GM12878 (cell line): ENCODE results near the gene IVD. TPM values are rescaled to one million over a fixed set of nuclear protein-coding genes. Genes with fewer than 3 reads are reported as not detected.

Experiments
- ATAC-seq: fragments of 200-7000 bp; cut with Tn5 transposase; 3 replicates; pipeline ENCODE4 v1.9.1; 2020; ENCODE audit warnings: mild to moderate bottlenecking, moderate library complexity
- BruUV-seq: library from RNA; stranded (reverse); fragments of 400-500 nt; replicated peaks from 2 replicates; lab custom pipeline; 2021; lab: Mats Ljungman, UMichigan
- CTCF ChIA-PET: fragments of 300-600 bp; sonication (Branson Sonifier 250); formaldehyde crosslinking; extraction: SDS; loops from one replicate; lab custom pipeline; 2021; ENCODE audit warnings: inconsistent platforms; lab: Yijun Ruan, JAX
- POLR2A ChIA-PET: fragments of 350-600 bp; formaldehyde crosslinking; extraction: SDS; loops from one replicate; lab custom pipeline; 2021; ENCODE audit warnings: inconsistent platforms; lab: Charles Lee
- RAD21 ChIA-PET: fragments of 300-600 bp; sonication (Branson Sonifier 250); formaldehyde crosslinking; loops from one replicate; lab custom pipeline; 2023; ENCODE audit warnings: antibody characterized with exemption; ENCODE audit not compliant: unreplicated experiment; lab: Charles Lee
- SMC1A ChIA-PET: fragments of 300-600 bp; sonication (Branson Sonifier 250); formaldehyde crosslinking; loops from one replicate; lab custom pipeline; 2023; ENCODE audit not compliant: unreplicated experiment, uncharacterized antibody; lab: Charles Lee
- DNase-seq: peaks from one replicate; pipeline ENCODE4 v3.0.0-alpha.2; 2011; ENCODE audit warnings: low read depth, low spot score
- FAIRE-seq: peaks from 3 replicates; lab custom pipeline; 2011; peaks lifted over from hg19 to GRCh38; lab: Jason Lieb, UNC
- H2AFZ ChIP-seq: 2 replicates; pipeline ENCODE4 v1.6.0; 2011; ENCODE audit warnings: low read depth, low read length, control low read depth; ENCODE audit not compliant: control insufficient read depth
- H3K27ac ChIP-seq: 2 replicates; pipeline ENCODE4 v1.5.1; 2011; ENCODE audit warnings: control low read depth; ENCODE audit not compliant: control insufficient read depth, insufficient read depth
- H3K27me3 ChIP-seq, 2 experiments: replicated peaks in 1 of 2; 2 replicates each; pipeline versions ENCODE4 v1.6.0 to v1.6.1; 2011; ENCODE audit warnings: low read length in 1 of 2; ENCODE audit not compliant: control insufficient read depth in 2 of 2, insufficient read depth in 2 of 2
- H3K36me3 ChIP-seq, 2 experiments: 2 replicates each; pipeline ENCODE4 v1.5.1; 2011; ENCODE audit warnings: low read length in 1 of 2; ENCODE audit not compliant: control insufficient read depth in 2 of 2, insufficient read depth in 2 of 2
- H3K4me1 ChIP-seq: 2 replicates; pipeline ENCODE4 v1.6.1; 2011; ENCODE audit warnings: mild to moderate bottlenecking, low read length, moderate library complexity, mixed read lengths; ENCODE audit not compliant: control insufficient read depth, insufficient read depth
- H3K4me2 ChIP-seq: 2 replicates; pipeline ENCODE4 v1.6.0; 2011; ENCODE audit warnings: control low read depth; ENCODE audit not compliant: control insufficient read depth, insufficient read depth
- H3K4me3 ChIP-seq: fragments of 200-600 bp; sonication (generic); 2 replicates; pipeline ENCODE4 v1.5.1; 2016
- H3K79me2 ChIP-seq: 2 replicates; pipeline ENCODE4 v1.6.0; 2011; ENCODE audit warnings: low read length; ENCODE audit not compliant: control insufficient read depth, insufficient read depth
- H3K9ac ChIP-seq: 2 replicates; pipeline ENCODE4 v1.8.0; 2011; ENCODE audit warnings: low read length, control low read depth, mixed read lengths; ENCODE audit not compliant: control insufficient read depth, insufficient read depth
- H3K9me3 ChIP-seq: replicated peaks from 3 replicates; pipeline ENCODE4 v1.5.1; 2011; ENCODE audit warnings: mild to moderate bottlenecking, low read length; ENCODE audit not compliant: control insufficient read depth, insufficient read depth
- H4K20me1 ChIP-seq: 2 replicates; pipeline ENCODE4 v1.6.0; 2011; ENCODE audit not compliant: control insufficient read depth, insufficient read depth
- ATF3 ChIP-seq: IDR thresholded peaks from 2 replicates; pipeline ENCODE4 v1.6.1; 2011; ENCODE audit warnings: low read depth, mild to moderate bottlenecking, low read length, moderate library complexity, borderline replicate concordance; ENCODE audit errors: extremely low read depth
- ATF7 ChIP-seq: fragments of 450-650 bp; IDR thresholded peaks from 2 replicates; pipeline ENCODE4 v1.6.1; 2016; ENCODE audit warnings: low read depth, mild to moderate bottlenecking
- BHLHE40 ChIP-seq, 2 experiments: fragments of 450-650 bp in 1 of 2; IDR thresholded peaks; 2 replicates each; pipeline ENCODE4 v1.6.1; 2011 to 2017; ENCODE audit warnings: low read depth in 2 of 2, borderline replicate concordance in 1 of 2, improper control_type of control experiment in 1 of 2, low read length in 1 of 2, mild to moderate bottlenecking in 1 of 2
- BRCA1 ChIP-seq: IDR thresholded peaks from 2 replicates; pipeline ENCODE4 v1.6.1; 2011; ENCODE audit warnings: low read depth, low read length, improper control_type of control experiment
- CHD2 ChIP-seq: IDR thresholded peaks from 2 replicates; pipeline ENCODE4 v1.6.1; 2011; ENCODE audit warnings: low read depth, low read length, improper control_type of control experiment, borderline replicate concordance
- CHD4 ChIP-seq: fragments of 200-600 bp; sonication (generic); IDR thresholded peaks from 2 replicates; pipeline ENCODE4 v1.6.1; 2016; ENCODE audit warnings: mild to moderate bottlenecking
- JUND ChIP-seq: IDR thresholded peaks from 2 replicates; pipeline ENCODE4 v1.6.1; 2012; ENCODE audit warnings: low read depth, mild to moderate bottlenecking, low read length, improper control_type of control experiment, moderate library complexity
- NFYA ChIP-seq: IDR thresholded peaks from 2 replicates; pipeline ENCODE4 v1.6.1; 2011; ENCODE audit warnings: low read depth, mild to moderate bottlenecking, low read length, improper control_type of control experiment, borderline replicate concordance
- PBX3 ChIP-seq: IDR thresholded peaks from 2 replicates; pipeline ENCODE4 v1.6.1; 2011; ENCODE audit warnings: mild to moderate bottlenecking, low read depth, low read length, moderate library complexity; ENCODE audit not compliant: insufficient replicate concordance
- RB1 ChIP-seq: fragments of 450-650 bp; formaldehyde crosslinking; IDR thresholded peaks from 2 replicates; pipeline ENCODE4 v1.6.1; 2017; ENCODE audit warnings: mild to moderate bottlenecking, borderline replicate concordance
- RCOR1 ChIP-seq: conservative IDR thresholded peaks from 2 replicates; pipeline ENCODE4 v1.6.1; 2012; ENCODE audit warnings: low read depth, low read length, improper control_type of control experiment
- RUNX3 ChIP-seq: IDR thresholded peaks from 2 replicates; pipeline ENCODE4 v1.6.1; 2012; ENCODE audit warnings: low read length, inconsistent platforms
- SMAD1 ChIP-seq: fragments of 450-650 bp; IDR thresholded peaks from 2 replicates; pipeline ENCODE4 v1.6.1; 2018; ENCODE audit warnings: mild to moderate bottlenecking, low read depth; ENCODE audit not compliant: partially characterized antibody
- SMAD5 ChIP-seq: IDR thresholded peaks from 2 replicates; pipeline ENCODE4 v1.6.1; 2016; ENCODE audit warnings: antibody characterized with exemption, low read depth
- YY1 ChIP-seq: IDR thresholded peaks from 2 replicates; pipeline ENCODE4 v1.6.1; 2011; ENCODE audit warnings: low read depth, mild to moderate bottlenecking, low read length
- ZZZ3 ChIP-seq: IDR thresholded peaks from 2 replicates; pipeline ENCODE4 v1.6.1; 2011; ENCODE audit warnings: low read depth; ENCODE audit not compliant: control insufficient read depth, insufficient read length
- WGBS: methylation state at CpG from one replicate; pipeline ENCODE4 v1.1.6; 2016; ENCODE audit warnings: low lambda C conversion rate; ENCODE audit not compliant: insufficient replicate concordance, insufficient coverage; ENCODE audit errors: missing lambda C conversion rate; 5-methylcytosine and 5-hydroxymethylcytosine counted together
- in situ Hi-C: fragments of 300-500 bp; cut with MboI; formaldehyde crosslinking; loops from 9 replicates; pipeline ENCODE4 v1.14.3; 2018; ENCODE audit warnings: mixed read lengths
- intact Hi-C: fragments of 100-400 bp; cut with micrococcal nuclease; formaldehyde crosslinking; loops from one replicate; pipeline ENCODE4 v1.14.2; 2022; ENCODE audit not compliant: unreplicated experiment
- polyA plus RNA-seq, 11 experiments: library from polyadenylated mRNA; depleted of rRNA in 4 of 11; unstranded in 6 of 11; stranded (reverse) in 5 of 11; fragments of >200 nt; fragmentation: Nextera tagmentation in 4 of 11; fragmentation: Illumina TruSeq in 1 of 11; extraction: Ambion mirVana in 4 of 11; extraction: Trizol in 1 of 11; gene quantifications; 1 replicate in 1 of 11; 2 replicates in 10 of 11; pipeline versions ENCODE4 v1.2.1 to v1.2.3, GENCODE V29; 2011 to 2016; ENCODE audit warnings: inconsistent platforms in 2 of 11, missing spikeins in 2 of 11, low read depth in 1 of 11
- total RNA-seq, 4 experiments: library from RNA; depleted of rRNA in 3 of 4; stranded (reverse); fragments of >200 nt in 3 of 4; fragmentation: Illumina TruSeq in 1 of 4; extraction: Trizol in 1 of 4; gene quantifications; 2 replicates each; pipeline versions ENCODE4 v1.2.1 to v1.2.3, GENCODE V29; 2013 to 2021
- TF ChIP-seq, protein P1 (sequence below): IDR thresholded peaks from 2 replicates; pipeline ENCODE4 v1.6.1; 2011; ENCODE audit warnings: borderline replicate concordance, low read depth, mild to moderate bottlenecking, moderate library complexity, mixed read lengths, low read length; ENCODE audit not compliant: insufficient read depth; ENCODE audit errors: extremely low read length

The IVD gene
- total and polyA plus RNA-seq, 10 of the 15 experiments (the other 5 are each of a cell fraction or from before 2014, with no cell fraction given): 5.3 to 59.8 (median 45.7) TPM

- 91% methylated on average over 20 of the region's 21 CpGs for WGBS
Observed at GRCh38 chr15:40461958-40462357, 56.4 kb downstream of the IVD start.

More at GRCh38 chr15:40461958-40462357, 56.4 kb downstream of the IVD start:
- Histone ChIP-seq H3K9me3 (no peaks in the 10 kb centered on the region), H3K4me2 (no peak overlapping the region), H3K4me3 (no peak overlapping the region), H3K27me3 (no peaks in the 10 kb centered on the region), H3K36me3 (peaks cover 18 to 32% of the 10 kb centered on the region in 2 experiments), H3K9ac (no peak overlapping the region), H4K20me1 (no peaks in the 10 kb centered on the region; the same call in 1 of the 2 replicates), H3K27ac (no peak overlapping the region), H3K79me2 (peaks cover 3% of the 10 kb centered on the region; the same call in 1 of the 2 replicates), H2AFZ (no peak overlapping the region), H3K4me1 (peaks cover 24% of the 10 kb centered on the region)
- FAIRE-seq (no peak), DNase-seq (no peak), ATAC-seq (no peak)
- in situ Hi-C loops: no loop called here
- TF ChIP-seq RB1: no peak
- no peak for TF ChIP-seq RUNX3
- no peak for TF ChIP-seq SMAD1
- no peak for TF ChIP-seq BHLHE40 (IDR thresholded peaks at IDR 0.05; ENCODE audit: borderline replicate concordance in 1 of 2, low read depth in 2 of 2, low read length in 1 of 2)
- TF ChIP-seq, protein P1, sequence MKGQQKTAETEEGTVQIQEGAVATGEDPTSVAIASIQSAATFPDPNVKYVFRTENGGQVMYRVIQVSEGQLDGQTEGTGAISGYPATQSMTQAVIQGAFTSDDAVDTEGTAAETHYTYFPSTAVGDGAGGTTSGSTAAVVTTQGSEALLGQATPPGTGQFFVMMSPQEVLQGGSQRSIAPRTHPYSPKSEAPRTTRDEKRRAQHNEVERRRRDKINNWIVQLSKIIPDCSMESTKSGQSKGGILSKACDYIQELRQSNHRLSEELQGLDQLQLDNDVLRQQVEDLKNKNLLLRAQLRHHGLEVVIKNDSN: no peak
- no peak for TF ChIP-seq ATF3
- no peak for TF ChIP-seq PBX3
- TF ChIP-seq NFYA: no peak
- no peak for TF ChIP-seq CHD2
- TF ChIP-seq ZZZ3: no peak
- TF ChIP-seq YY1: no peak
- TF ChIP-seq RCOR1: no peak
- TF ChIP-seq SMAD5: no peak
- TF ChIP-seq ATF7: no peak
- TF ChIP-seq BRCA1: no peak
- TF ChIP-seq JUND: no peak
- no peak for TF ChIP-seq CHD4
- ChIA-PET RAD21 (no interaction called here), POLR2A (no interaction called here), SMC1A (interaction anchor here (1.4 to 1.6 kb wide), 2 partner anchors 11 to 19 kb away, joined by 3 to 4 read pairs; no protein-coding TSS in a partner anchor), CTCF (interaction anchor here (1.2 to 1.4 kb wide), 2 partner anchors 9 to 90 kb away, joined by 3 to 5 read pairs; no protein-coding TSS in a partner anchor)
- intact Hi-C loops: no loop called here
- no TSS peak for BruUV-seq
